K562 (cell line): Measurements from ENCODE around the gene ITGB2. TPM values are rescaled to one million over a fixed set of nuclear protein-coding genes. Genes with fewer than 3 reads are reported as not detected.

Experiments used
- CLOCK ChIP-seq: fragments of 250-450 bp; sonication (Bioruptor Pico); IDR thresholded peaks from 2 replicates; pipeline ENCODE4 v1.4.0; 2020; ENCODE audit warnings: mild to moderate bottlenecking, moderate library complexity, borderline replicate concordance
- CTCF ChIP-seq, 3 experiments: IDR thresholded peaks in 2 of 3; conservative IDR thresholded peaks in 1 of 3; 2 replicates each; pipeline ENCODE4 v1.5.1; 2011 to 2012; ENCODE audit warnings: low read length in 3 of 3, mild to moderate bottlenecking in 3 of 3, control low read depth in 2 of 3, improper control_type of control experiment in 1 of 3, inconsistent platforms in 1 of 3, low read depth in 1 of 3, mixed read lengths in 1 of 3, moderate library complexity in 1 of 3; ENCODE audit not compliant: insufficient read depth in 2 of 3
- CXXC5 ChIP-seq: fragments of 250-450 bp; sonication (Bioruptor Pico); IDR thresholded peaks from 2 replicates; pipeline ENCODE4 v1.8.0; 2022; ENCODE audit warnings: inconsistent platforms, mild to moderate bottlenecking, moderate library complexity
- E4F1 ChIP-seq: fragments of 250-450 bp; sonication (Bioruptor Pico); IDR thresholded peaks from 2 replicates; pipeline ENCODE4 v1.5.0; 2021; ENCODE audit warnings: mild to moderate bottlenecking, borderline replicate concordance
- ELK3 ChIP-seq: fragments of 450-650 bp; formaldehyde crosslinking; IDR thresholded peaks from 2 replicates; pipeline ENCODE4 v1.4.0; 2020; ENCODE audit warnings: mild to moderate bottlenecking
- FOXA3 ChIP-seq, 2 experiments: fragments of 450-650 bp in 1 of 2; sonication (generic) in 1 of 2; formaldehyde crosslinking; IDR thresholded peaks in 1 of 2; conservative IDR thresholded peaks in 1 of 2; 2 replicates each; pipeline versions ENCODE4 v1.4.0 to v1.8.0; 2020 to 2022; ENCODE audit warnings: mild to moderate bottlenecking in 2 of 2, missing genetic modification reagents in 1 of 2
- MEIS2 ChIP-seq: fragments of 450-650 bp; IDR thresholded peaks from 2 replicates; pipeline ENCODE4 v1.6.1; 2014; ENCODE audit warnings: mild to moderate bottlenecking; ENCODE audit not compliant: partially characterized antibody
- NFYB ChIP-seq: IDR thresholded peaks from 2 replicates; pipeline ENCODE4 v1.6.1; 2011; ENCODE audit warnings: mild to moderate bottlenecking, moderate library complexity; ENCODE audit not compliant: insufficient read length; ENCODE audit errors: extremely low read depth
- POLR2G ChIP-seq: fragments of 200-400 bp; formaldehyde crosslinking; IDR thresholded peaks from 2 replicates; pipeline ENCODE4 v1.6.1; 2017; ENCODE audit warnings: low read depth, mild to moderate bottlenecking, antibody characterized with exemption, low read length, moderate library complexity
- TAF15 ChIP-seq: fragments of 200-400 bp; formaldehyde crosslinking; IDR thresholded peaks from 2 replicates; pipeline ENCODE4 v1.6.1; 2017; ENCODE audit warnings: mild to moderate bottlenecking, low read depth, low read length, moderate library complexity
- VEZF1 ChIP-seq: fragments of 200-800 bp; sonication (Bioruptor generic); IDR thresholded peaks from 2 replicates; pipeline ENCODE4 v1.6.1; 2017; ENCODE audit warnings: missing genetic modification characterization, missing compliant biosample characterization
- ZBTB12 ChIP-seq: fragments of 250-450 bp; sonication (Bioruptor Pico); IDR thresholded peaks from 2 replicates; pipeline ENCODE4 v1.4.0; 2020
- ZNF23 ChIP-seq: fragments of 250-450 bp; sonication (Bioruptor Pico); IDR thresholded peaks from 2 replicates; pipeline ENCODE4 v1.4.0; 2020; ENCODE audit warnings: mild to moderate bottlenecking
- ZNF695 ChIP-seq: fragments of 450-650 bp; formaldehyde crosslinking; IDR thresholded peaks from 2 replicates; pipeline ENCODE4 v1.4.0; 2020; ENCODE audit warnings: mild to moderate bottlenecking, moderate library complexity
- ZNF76 ChIP-seq: fragments of 250-450 bp; sonication (Bioruptor Pico); IDR thresholded peaks from 2 replicates; pipeline ENCODE4 v1.4.0; 2020; ENCODE audit warnings: mild to moderate bottlenecking, moderate library complexity, borderline replicate concordance
- polyA plus RNA-seq, 8 experiments: library from polyadenylated mRNA; depleted of rRNA in 4 of 8; stranded (reverse) in 5 of 8; unstranded in 3 of 8; fragments of >200 nt; fragmentation: Nextera tagmentation in 2 of 8; fragmentation: Illumina TruSeq in 1 of 8; extraction: Ambion mirVana in 2 of 8; extraction: Trizol in 1 of 8; gene quantifications; 2 replicates each; pipeline versions ENCODE4 v1.2.1 to v1.2.3, GENCODE V29; 2011 to 2014; ENCODE audit warnings: inconsistent platforms in 1 of 8, missing spikeins in 1 of 8
- total RNA-seq, 7 experiments: library from RNA; depleted of rRNA in 6 of 7; stranded (reverse); fragments of >200 nt in 6 of 7; fragmentation: Illumina TruSeq in 2 of 7; extraction: Trizol in 2 of 7; gene quantifications; 2 replicates each; pipeline versions ENCODE4 v1.2.1 to v1.2.3, GENCODE V29; 2011 to 2021; ENCODE audit warnings: low replicate concordance in 1 of 7

The ITGB2 gene
- total and polyA plus RNA-seq, 9 of the 15 experiments (the other 6 are each of a cell fraction or from before 2014, with no cell fraction given), result 0.07 to 1.3 (median 0.51) TPM; not detected in 2

GRCh38 chr21:44940116-44940631, 19.5 kb upstream of the ITGB2 start (continued):
- TF ChIP-seq VEZF1 (CRISPR knock-in tag) (peak; percentile 62; the same call in 1 of the 2 replicates), CXXC5 (CRISPR knock-in tag) (no peak), TAF15 (no peak), ZBTB12 (CRISPR knock-in tag) (no peak), ZNF695 (CRISPR knock-in tag) (no peak), CTCF (IDR thresholded peaks at IDR 0.05 in 2 of 3, conservative IDR thresholded peaks at IDR 0.05 in 1 of 3; ENCODE audit: insufficient read depth in 2 of 3, low read depth in 1 of 3, low read length in 3 of 3) (no peak), MEIS2 (no peak), CLOCK (CRISPR knock-in tag) (no peak), NFYB (no peak), POLR2G (no peak), ZNF23 (CRISPR knock-in tag) (no peak), FOXA3 (CRISPR knock-in tag; conservative IDR thresholded peaks at IDR 0.05 in 1 of 2, IDR thresholded peaks at IDR 0.05 in 1 of 2) (peak in 1 of 2 experiments; percentile 30; a peak in 1 of 4 replicates), ELK3 (no peak), E4F1 (CRISPR knock-in tag) (peak; percentile 17; the same call in 1 of the 2 replicates), ZNF76 (0 out of 2 replicates have a peak, but pooled peaks have one; percentile 7)
